Endometrial microvascular endothelial cells (primary cell): Measurements from ENCODE around the gene MBD5. TPM values are rescaled to one million over a fixed set of nuclear protein-coding genes. Genes with fewer than 3 reads are reported as not detected.
"Not testable (repeated sequence)": the region's sequence is repeated elsewhere in the genome, so short reads cannot be mapped to it uniquely, and the experiment has no call there.

Source experiments
- in situ Hi-C: cut with HindIII; loops from 2 replicates; pipeline ENCODE4 v1.10.0; 2017; ENCODE audit warnings: low sequenced_read_pairs, low pct_unique_long_range_greater_than_20kb; ENCODE audit errors: inconsistent ontology term
- total RNA-seq: library from RNA; depleted of rRNA; stranded (reverse); fragments of >200 nt; gene quantifications from one replicate; pipeline ENCODE4 v1.2.3, GENCODE V29; 2015; ENCODE audit errors: inconsistent ontology term

MBD5 gene
- total RNA-seq = 16.0 TPM

DNA sequence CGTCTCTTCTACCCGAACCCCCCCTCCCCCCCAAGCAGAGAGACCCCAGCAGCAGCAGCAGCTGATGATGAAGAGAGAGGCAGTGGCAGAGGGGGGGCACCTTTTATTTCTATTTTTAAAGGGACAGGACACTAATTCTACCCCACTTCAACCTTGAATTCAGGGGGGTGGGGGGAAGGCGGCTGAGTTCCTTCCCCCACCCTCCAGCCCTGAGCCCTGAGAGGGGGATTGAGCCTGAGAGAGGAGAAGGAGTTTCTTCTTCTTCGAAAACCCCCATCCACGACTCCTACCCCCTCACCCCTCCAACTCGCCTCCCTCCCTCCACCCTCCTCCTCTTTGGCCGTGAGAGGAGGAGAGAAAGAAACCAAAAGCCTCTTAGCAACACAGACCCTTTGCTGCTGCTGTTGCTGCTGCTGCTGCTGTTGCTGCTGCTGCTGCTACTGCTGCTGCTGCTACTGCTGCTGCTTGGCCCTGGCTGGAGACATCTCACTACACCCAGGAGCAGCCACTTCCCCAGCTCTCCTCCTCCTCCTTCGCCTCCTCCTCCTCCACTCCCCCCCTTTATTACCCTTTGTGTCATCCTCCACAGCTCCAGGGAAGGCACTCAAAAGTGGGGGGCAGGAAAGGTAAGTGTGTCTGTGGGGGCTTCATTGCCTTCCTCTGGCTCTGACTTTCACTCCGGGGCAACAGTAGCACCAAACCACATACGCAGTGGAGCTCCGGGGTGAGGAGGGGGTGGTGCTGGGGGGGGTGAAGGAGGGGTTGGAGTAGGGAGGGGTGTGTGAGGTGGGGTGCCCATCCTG, at the start of gene MBD5:
TSS of gene MBD5 (plus strand) at position 33 of the 803 bp plus-strand sequence.
- in situ Hi-C loops = no loop called here

DNA sequence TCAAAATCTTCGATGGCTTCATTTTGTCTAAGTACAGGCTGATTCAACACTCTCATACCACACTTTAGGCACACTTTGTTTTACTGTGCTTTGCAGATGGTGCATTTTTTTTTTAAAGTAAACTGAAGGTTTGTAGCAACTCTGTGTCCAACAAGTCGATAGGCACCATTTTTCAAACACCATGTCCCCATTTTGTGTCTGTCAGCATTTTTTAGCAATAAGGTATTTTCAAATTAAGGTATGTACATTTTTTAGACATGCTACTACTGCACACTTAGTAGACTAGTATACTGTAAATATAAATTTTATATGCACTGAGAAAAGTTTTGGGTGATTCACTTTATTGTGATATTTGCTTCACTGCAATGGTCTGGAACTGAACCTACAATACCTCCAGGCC, 44.8 kb upstream of the MBD5 start:
- in situ Hi-C loops = no loop called here

DNA sequence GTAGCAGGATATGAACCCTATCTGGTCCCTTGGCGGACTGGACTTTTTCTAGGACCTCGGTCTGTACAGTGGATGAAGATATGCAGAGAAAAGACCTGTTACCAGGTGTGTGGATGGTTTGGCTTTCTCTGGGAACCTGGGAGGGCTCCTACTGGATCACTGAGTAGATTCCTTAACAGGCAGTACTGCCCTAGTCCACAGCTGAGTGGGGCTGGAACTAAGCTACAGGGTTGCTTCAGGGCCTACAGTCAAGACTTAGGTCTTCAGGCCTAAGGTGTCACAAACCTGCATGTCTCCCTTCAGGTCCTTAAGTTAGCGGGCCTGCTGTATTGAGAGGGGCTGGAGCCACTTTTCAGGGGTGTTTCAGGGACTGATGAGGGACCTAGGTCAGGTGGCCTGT, 43.2 kb upstream of the MBD5 start:
- in situ Hi-C loops = no loop called here

DNA sequence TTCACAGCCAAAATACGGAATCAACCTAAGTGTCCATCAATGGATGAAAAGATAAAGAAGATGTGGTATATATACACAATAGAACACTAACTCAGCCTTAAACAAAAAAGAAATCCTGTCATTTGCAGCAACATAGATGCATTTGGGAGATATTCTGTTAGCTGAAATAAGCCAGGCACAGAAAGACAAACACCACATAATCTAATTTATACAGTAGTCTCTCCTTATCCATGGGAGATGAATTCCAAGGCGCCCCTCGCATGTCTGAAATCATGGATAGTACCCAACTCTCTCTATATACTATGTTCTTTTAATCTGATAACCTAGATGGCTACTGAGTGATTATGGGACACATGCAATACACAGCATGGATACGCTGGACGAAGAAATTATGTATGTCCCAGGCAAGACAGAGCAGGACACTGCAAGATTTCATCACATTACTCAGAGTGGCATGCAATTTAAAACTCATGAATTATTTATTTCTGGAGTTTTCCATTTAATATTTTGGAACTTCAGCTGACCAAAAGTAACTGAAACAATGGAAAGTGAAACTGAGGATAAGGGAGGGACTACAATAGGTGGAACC, 39.9 kb upstream of the MBD5 start:
- in situ Hi-C loops = no loop called here

DNA sequence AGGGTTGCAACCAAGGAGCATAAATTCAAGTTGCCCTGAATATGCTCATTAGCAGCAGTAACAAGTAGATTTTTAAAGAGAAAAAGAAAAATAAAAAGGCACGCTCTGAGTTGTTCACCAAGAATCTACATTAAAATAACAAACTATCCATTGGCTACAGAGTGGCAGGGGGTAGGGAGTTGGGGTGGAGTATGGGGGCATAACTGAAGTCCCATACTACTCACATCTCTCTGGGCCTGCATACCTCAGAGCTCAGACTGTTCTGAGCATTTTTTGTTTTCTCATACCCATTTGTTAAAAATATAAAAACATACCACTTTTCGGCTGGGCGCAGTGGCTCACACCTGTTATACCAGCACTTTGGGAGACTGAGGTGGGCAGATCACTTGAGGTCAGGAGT, 31.8 kb upstream of the MBD5 start:
- in situ Hi-C loops = no loop called here

DNA sequence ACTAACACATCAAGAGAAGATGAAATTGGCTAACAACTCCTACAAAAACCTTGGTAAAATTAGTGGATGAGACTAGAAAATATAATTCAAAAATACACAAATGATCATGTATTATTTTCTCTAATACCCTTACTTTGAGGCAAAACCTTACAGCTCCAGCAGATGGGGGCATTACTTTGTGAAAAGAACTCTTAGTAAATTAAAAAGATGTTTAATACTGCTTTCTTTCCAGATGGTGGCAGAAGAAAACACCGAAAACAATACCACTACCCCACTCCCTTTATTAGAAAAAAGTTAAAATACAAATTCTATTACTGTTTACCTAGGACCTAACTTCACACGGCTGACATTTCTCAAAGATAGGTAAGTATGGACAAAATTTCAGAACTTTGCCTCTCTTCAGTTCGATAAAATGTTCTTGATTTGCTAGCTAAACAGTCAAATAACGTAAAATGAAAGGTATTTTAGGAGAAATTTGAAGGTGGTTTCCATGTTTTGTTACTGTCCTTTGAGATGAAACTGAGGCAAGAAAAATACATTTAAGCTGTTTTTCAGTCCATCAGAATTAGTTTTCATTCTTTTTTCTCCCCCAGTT, 31.0 kb upstream of the MBD5 start:
- in situ Hi-C loops = no loop called here

DNA sequence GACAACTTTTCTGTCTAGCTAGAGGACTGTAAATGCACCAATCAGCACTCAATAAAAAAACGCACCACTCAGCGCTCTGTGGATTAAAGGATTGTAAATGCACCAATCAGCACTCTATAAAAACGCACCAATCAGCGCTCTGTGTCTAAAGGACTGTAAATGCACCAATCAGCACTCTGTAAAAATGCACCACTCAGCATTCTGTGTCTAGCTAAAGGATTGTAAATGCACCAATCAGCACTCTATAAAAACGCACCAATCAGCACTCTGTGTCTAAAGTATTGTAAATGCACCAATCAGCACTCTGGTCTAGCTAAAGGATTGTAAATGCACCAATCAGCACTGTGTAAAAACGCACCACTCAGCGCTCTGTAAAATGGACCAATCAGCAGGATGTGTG, 25.9 kb upstream of the MBD5 start:
- in situ Hi-C loops = not testable (repeated sequence)

DNA sequence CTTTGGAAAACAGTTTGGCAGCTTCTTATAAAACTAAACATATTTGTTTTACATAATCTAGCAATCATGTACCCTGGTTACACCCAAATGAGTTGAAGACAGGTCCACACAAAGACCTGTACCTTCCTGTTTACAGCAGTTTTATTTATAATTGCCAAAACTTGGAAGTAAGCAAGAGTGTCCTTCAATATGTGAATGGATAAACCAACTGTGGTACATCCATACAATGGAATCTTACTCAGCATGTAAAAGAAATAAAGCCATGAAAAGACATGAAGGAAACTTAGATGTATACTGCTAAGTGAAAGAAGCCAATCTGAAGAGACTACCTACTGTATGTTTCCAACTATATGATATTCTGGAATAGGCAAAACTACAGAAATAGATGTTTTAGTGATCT, 24.1 kb upstream of the MBD5 start:
- in situ Hi-C loops = no loop called here

DNA sequence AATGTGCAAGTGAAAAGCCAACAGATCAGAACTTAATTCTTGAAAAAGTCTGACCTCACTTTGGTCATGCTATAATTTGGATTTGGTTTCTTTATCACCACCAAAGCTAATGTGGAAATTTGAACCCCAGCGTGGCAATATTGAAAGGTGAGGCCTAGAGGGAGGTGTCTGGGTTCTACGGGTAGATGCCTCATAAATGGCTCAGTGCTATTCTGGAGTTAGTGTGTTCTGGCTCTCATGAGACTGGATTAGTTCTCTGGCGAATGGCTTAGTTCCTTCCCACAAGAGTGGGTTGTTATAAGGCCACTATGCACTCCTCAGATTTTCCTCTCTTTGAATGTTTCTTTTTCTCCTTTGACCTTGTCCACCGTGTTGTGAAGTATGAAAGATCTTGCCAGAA, 22.7 kb upstream of the MBD5 start:
- in situ Hi-C loops = no loop called here

DNA sequence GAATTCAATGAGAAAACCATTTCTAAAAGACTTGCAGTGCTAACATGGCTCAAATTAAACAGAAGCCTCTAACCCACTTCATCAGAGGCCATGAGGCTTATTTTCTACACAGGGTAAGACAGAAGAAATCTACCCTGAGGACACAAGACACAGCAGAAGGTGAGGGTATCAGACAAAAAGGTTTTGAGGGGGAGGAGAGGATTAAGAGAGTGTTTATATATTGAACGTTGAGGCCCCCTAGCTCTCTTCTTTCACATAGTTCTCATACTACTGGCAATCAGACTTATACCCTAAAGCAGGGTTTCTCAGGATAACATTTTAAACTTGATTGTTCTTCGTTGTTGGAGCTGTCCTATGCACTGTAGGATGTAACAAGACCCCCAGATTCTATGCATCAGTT, 21.8 kb upstream of the MBD5 start:
- in situ Hi-C loops = no loop called here

DNA sequence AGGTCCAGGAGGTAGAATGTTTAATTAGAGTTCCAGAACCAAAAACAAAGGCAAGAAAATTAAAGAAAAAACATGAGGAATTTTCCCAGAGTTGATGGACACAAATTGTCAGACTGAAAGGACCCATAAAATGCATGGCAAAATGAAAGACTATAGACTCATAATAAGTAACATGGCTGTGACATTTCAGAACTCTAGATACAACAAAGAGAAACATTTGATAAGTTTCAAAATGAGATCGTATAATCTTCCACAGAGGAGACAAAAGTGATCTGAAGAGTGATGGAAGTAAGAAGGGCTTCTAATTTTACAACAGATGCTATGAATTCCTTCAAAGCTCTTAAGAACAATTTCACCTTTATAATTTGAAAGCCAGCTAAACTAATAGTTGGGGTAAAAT, 20.8 kb upstream of the MBD5 start:
- in situ Hi-C loops = no loop called here

DNA sequence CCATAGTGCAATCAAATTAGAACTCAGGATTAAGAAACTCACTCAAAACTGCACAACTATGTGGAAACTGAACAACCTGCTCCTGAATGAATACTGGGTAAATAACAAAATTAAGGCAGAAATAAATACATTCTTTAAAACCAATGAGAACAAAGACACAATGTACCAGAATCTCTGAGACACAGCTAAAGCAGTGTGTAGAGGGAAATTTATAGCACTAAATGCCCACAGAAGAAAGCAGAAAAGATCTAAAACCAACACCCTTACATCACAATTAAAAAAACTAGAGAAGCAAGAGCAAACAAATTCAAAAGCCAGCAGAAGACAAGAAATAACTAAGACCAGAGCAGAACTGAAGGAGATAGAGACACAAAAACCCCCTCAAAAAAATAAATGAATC, 18.5 kb upstream of the MBD5 start:
- in situ Hi-C loops = not testable (repeated sequence)

DNA sequence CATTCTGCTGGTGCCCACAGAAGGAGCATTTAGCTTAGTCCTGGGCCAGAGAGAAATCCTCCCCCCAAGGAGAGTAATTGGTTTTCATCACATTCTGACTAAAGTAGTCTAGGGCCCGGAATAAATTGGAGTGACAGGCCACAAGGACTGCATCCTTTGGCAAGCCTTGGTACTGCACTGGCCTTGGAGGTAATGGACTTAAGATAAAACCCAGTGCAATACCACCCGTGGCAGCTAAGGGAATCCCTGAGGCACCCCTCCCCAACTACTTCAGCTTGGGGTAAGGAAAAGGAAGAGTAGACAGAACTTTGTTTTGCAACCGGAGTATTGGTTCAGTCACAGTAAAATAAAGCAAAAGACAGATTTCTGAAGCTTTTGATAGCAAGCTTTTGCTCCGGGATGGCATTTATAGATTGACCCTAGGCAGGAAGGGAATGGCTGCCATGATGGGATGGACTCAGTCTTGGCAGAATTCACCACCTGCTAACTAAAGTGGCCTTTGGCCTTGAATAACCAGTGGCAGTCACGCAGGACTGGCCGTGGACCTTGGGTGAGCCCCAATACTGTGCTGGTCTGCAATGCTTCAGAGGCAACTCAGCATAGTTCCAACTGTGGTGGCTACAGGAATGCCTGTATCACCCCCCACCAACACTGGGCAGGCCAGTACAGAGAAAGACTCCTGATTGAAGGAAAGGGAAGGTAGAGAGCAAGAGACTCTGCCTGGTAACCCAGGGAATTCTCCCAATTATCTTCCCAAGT, 14.5 kb upstream of the MBD5 start:
- in situ Hi-C loops = no loop called here

DNA sequence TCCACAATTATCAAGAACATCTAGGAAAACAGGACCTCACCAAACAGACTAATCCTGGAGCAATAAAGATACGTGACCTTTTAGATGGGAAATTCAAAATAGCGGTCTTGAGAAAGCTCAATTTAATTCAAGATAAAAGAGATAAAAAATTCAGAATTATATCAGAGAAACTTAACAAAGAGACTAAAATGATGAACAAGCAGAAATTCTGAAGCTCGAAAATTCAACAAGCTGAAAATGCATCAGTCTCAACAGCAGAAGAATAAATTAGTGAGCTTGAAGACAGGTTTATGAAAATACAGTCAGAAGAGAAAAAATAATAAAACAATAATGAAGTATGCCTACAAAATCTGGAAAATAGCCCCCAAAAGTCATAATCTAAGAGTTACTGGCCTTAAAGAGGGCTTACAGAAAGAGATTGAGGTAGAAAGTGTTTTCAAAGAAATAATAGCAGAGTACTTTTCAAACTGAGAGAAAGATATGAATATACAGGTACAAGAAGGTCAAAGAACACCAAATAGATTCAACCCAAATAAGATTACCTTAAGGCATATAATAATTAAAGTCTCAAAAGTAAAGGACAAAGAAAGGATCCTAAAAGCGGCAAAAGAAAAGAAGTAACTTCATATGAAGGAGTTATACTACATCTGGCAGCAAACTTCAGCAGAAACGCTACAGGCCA, 13.5 kb upstream of the MBD5 start:
- in situ Hi-C loops = no loop called here

DNA sequence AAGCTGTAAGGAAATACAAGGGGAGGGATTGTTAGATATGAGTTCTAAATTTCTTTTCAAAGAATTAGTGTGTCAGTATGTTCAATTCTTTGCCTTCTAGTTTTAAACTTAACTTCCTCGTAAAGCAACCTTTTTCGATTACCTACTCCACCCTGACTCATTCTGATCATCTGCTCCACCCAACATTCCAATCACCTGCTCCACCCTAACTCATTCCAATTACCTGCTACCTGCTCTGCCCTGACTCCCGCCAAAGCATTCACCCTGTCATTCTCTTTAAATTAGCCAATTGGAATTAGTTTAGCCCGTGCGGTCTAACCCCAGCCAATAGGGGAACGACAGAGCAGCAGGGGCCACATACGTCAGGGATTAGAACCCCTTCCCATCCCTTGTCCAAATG, 12.5 kb upstream of the MBD5 start:
- in situ Hi-C loops = not testable (repeated sequence)

DNA sequence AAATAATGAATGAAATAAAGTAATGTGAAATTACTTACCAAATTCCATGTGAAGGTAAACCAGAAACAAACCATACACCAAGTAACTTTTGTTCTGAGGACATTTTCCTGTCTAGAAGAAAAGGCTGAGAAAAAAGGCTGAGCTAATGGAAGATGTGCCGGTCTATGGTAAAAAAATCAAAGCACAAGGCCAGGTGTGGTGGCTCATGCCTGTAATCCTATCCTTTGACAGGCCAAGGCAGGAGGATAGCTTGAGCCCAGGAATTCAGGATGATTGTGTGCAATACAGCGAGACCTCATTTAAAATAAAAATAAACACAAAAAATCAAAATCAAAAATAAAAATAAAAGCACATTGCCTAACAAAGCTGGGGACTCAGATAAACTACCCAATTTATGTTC, 7.0 kb upstream of the MBD5 start:
- in situ Hi-C loops = no loop called here

DNA sequence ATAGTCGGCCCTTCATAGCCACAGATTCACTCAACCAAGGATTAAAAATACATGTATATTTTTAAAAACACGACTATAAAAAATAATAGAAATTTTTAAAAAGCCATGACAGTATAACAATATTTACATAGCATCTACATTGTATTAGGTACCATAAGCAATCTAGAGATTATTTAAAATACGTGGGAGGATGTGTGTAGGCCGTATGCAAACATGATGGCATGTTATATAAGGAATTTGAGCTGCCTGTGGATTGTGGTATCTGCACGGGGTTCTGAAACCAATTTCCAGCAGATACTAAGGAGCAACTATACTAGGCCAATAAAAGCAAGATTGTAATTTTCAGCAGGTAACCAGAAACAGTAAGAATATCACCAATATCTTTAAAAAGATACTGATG, 6.3 kb upstream of the MBD5 start:
- in situ Hi-C loops = no loop called here

DNA sequence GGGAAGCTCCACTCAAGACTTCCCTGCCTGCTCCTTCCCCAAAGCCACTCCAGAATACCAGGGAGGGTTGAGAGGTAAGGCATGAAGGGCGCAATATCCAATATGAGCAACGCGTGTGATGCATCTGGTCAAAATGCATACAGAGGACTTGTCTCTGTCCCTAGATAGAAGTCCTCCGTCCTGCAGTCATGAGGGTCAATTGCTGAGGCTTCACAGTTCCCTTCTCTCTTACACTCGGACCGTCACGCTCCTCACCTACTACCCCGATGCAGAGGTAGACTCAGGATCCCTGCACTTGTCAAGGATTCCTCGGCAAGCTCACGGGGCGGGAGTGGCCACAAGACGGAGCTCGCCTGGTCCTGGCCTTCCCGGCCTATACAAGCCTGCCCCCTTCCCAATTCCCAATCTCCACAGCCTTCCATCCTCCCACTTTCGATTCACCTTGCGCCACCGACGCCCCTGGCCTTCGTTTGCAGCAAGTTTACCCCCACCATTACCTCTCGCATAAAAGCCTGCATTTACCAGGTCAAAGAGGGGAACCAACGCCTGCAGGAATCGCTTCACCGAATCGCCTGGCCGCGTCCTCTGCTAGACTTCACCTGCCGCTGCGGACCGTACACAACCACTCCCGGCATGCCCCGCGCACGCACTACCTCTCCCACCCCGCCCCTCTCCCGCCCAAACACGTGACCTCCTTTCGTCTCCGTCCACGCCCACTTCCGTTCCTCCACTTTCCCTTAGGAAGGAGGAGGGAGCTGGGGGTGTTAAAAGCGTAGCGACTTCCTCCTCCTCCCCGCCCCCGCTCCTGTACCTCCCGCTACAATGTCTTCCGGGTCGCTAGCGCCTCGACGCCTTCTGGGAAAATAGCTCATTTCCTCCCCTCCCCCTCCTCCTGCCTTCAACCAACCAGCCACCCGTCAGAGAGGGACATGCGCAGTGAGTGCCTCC, 506 bp upstream of the MBD5 start, which contains the start of gene ORC4:
TSS of gene ORC4 (minus strand) at position 627 of the 948 bp plus-strand sequence. CDS start 44,779 bp downstream, outside the sequence.
- in situ Hi-C loops = no loop called here
